Activated CD4-positive, alpha-beta T cell treated with anti-CD3 and anti-CD28 coated beads for 48 hours (primary cell): ENCODE measurements around the gene TMUB1.
A peak's percentile ranks its signal among the peaks of the same experiment; 100 is the strongest.

Source experiments
- DNase-seq: peaks from one replicate; pipeline ENCODE4 v3.0.0-alpha.2; 2020

TMUB1 gene

GRCh38 chr7:151066273-151066974 is 16.9 kb downstream of the TMUB1 start:
- no peak for DNase-seq

- no peak for DNase-seq
Observed at GRCh38 chr7:151065516-151065915, 17.8 kb downstream of the TMUB1 start.

- no peak for DNase-seq
Observed at GRCh38 chr7:151064993-151065392, 18.3 kb downstream of the TMUB1 start.

- DNase-seq = no peak
Observed at GRCh38 chr7:151064454-151064853, 18.8 kb downstream of the TMUB1 start.

- no peak for DNase-seq
Observed at GRCh38 chr7:151063212-151063561, 20.1 kb downstream of the TMUB1 start.

- no peak for DNase-seq
Observed at GRCh38 chr7:151062399-151063211, 20.7 kb downstream of the TMUB1 start.

GRCh38 chr7:151062111-151062398 is 21.2 kb downstream of the TMUB1 start:
- no peak for DNase-seq

GRCh38 chr7:151061213-151062110 is 21.8 kb downstream of the TMUB1 start:
- DNase-seq = no peak

GRCh38 chr7:151060416-151061212 is 22.7 kb downstream of the TMUB1 start:
- peak; percentile 29 for DNase-seq

- DNase-seq = no peak
Observed at GRCh38 chr7:151060113-151060415, 23.2 kb downstream of the TMUB1 start.

GRCh38 chr7:151059367-151060112 is 23.8 kb downstream of the TMUB1 start, which contains the start of gene SLC4A2:
Gene SLC4A2, plus strand, starts transcription at chr7:151059589. Its CDS starts 2,399 bp downstream, at chr7:151061988.
- DNase-seq = peak; percentile 71

GRCh38 chr7:151058781-151059366 is 24.4 kb downstream of the TMUB1 start:
- peak; percentile 30 for DNase-seq

- DNase-seq = peak; percentile 98
Observed at GRCh38 chr7:151057989-151058780, 25.1 kb downstream of the TMUB1 start.

- no peak for DNase-seq
Observed at GRCh38 chr7:151057506-151057988, 25.7 kb downstream of the TMUB1 start, which contains the start of gene CDK5. Gene CDK5, minus strand, starts transcription at chr7:151057897. Its CDS starts 49 bp downstream, at chr7:151057848.

GRCh38 chr7:151056666-151057505 is 26.4 kb downstream of the TMUB1 start:
- DNase-seq = no peak

- DNase-seq = no peak
Observed at GRCh38 chr7:151056283-151056665, 27.0 kb downstream of the TMUB1 start.

- no peak for DNase-seq
Observed at GRCh38 chr7:151053751-151054150, 29.5 kb downstream of the TMUB1 start.

GRCh38 chr7:151053096-151053495 is 30.2 kb downstream of the TMUB1 start:
- no peak for DNase-seq

GRCh38 chr7:151051108-151051507 is 32.2 kb downstream of the TMUB1 start:
- peak; percentile 70 for DNase-seq
